Right lobe of liver (tissue), 4 donors: Measurements from ENCODE around the gene WFDC9.

ENCODE experiments used
- POLR2A ChIP-seq: fragments of 450-650 bp; IDR thresholded peaks from one replicate; pipeline ENCODE4 v1.6.1; 2017; ENCODE audit warnings: antibody characterized with exemption, mild to moderate bottlenecking
- TF ChIP-seq, protein P1 (sequence below), 4 donors: fragments of 200-600 bp in 3 of 4; fragments of 450-650 bp in 1 of 4; IDR thresholded peaks; one replicate each; pipeline versions ENCODE4 v1.5.1 to v1.8.0; 2016 to 2022; ENCODE audit warnings: antibody characterized with exemption in 4 of 4, mild to moderate bottlenecking in 2 of 4
- donor health status: DM: no; HTN: no; CAD: no.
- donor health status: DM: no; HTN: no; CAD: no.
- donor health status: DM: no; HTN: yes; CAD: no.

DNA sequence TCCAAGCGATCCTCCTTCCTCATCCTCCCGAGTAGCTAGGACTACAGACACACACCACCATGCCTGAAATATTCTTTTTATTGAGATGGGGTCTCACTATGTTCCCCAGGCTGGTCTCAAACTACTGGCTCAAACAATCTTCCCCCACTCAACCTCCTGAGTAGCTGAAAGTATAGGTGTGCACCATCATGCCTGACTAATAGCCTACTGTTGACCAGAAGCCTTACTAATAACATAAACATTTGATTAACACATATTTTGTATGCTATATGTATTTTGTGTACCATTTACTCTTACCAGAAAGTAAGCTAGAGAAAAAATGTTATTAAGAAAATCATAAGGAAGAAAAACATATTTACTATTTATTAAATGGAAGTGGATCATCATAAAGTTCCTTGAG, 13.5 kb downstream of the WFDC9 start:
- TF ChIP-seq, protein P1, sequence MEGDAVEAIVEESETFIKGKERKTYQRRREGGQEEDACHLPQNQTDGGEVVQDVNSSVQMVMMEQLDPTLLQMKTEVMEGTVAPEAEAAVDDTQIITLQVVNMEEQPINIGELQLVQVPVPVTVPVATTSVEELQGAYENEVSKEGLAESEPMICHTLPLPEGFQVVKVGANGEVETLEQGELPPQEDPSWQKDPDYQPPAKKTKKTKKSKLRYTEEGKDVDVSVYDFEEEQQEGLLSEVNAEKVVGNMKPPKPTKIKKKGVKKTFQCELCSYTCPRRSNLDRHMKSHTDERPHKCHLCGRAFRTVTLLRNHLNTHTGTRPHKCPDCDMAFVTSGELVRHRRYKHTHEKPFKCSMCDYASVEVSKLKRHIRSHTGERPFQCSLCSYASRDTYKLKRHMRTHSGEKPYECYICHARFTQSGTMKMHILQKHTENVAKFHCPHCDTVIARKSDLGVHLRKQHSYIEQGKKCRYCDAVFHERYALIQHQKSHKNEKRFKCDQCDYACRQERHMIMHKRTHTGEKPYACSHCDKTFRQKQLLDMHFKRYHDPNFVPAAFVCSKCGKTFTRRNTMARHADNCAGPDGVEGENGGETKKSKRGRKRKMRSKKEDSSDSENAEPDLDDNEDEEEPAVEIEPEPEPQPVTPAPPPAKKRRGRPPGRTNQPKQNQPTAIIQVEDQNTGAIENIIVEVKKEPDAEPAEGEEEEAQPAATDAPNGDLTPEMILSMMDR (IDR thresholded peaks at IDR 0.05): no peak
- no peak for TF ChIP-seq POLR2A
